Measurements from ENCODE around the gene UVRAG.

The UVRAG gene

GRCh38 chr11:76184551-76184993 lies 369.6 kb downstream of the UVRAG start:
- Histone ChIP-seq H3K27ac (replicated peaks) (no peak overlapping the region), H3K4me3 (replicated peaks; ENCODE audit: insufficient read depth, low read length) (no peak overlapping the region), H3K27me3 (ENCODE audit: insufficient read depth, poor library complexity, severe bottlenecking) (no peaks in the 10 kb centered on the region)
- TF ChIP-seq, protein P1, sequence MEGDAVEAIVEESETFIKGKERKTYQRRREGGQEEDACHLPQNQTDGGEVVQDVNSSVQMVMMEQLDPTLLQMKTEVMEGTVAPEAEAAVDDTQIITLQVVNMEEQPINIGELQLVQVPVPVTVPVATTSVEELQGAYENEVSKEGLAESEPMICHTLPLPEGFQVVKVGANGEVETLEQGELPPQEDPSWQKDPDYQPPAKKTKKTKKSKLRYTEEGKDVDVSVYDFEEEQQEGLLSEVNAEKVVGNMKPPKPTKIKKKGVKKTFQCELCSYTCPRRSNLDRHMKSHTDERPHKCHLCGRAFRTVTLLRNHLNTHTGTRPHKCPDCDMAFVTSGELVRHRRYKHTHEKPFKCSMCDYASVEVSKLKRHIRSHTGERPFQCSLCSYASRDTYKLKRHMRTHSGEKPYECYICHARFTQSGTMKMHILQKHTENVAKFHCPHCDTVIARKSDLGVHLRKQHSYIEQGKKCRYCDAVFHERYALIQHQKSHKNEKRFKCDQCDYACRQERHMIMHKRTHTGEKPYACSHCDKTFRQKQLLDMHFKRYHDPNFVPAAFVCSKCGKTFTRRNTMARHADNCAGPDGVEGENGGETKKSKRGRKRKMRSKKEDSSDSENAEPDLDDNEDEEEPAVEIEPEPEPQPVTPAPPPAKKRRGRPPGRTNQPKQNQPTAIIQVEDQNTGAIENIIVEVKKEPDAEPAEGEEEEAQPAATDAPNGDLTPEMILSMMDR (IDR thresholded peaks at IDR 0.05; ENCODE audit: insufficient read depth, low read length), result no peak
- TF ChIP-seq REST (IDR thresholded peaks at IDR 0.05; ENCODE audit: insufficient replicate concordance, low read depth), result no peak
- TF ChIP-seq SPI1 (IDR thresholded peaks at IDR 0.05; ENCODE audit: borderline replicate concordance, low read depth), result no peak
- TF ChIP-seq POLR2AphosphoS5 (IDR thresholded peaks at IDR 0.05; ENCODE audit: low read depth), result no peak
- DNase-seq (ENCODE audit: low read depth in 1 of 2, low spot score in 1 of 2), result no peak

DNA sequence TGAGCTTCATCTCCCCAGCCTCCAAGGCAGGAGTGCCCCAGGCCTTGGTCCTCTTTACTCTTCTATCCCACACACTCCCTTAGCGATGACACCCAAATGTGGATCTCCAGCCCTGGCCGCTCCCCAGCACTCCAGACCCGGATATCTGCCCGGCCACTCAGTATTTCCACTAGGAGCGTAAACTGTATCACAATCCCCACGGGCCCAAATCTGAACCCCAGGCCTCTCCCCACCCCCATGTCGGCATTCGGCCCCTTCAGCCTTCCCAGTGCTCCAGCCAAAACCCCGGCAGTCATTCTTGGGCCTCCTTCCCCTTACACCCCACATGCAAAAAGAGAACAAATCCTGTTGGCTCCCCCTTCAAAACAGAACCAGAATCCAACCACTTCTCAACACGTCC lies 370.5 kb downstream of the UVRAG start:
- Histone ChIP-seq H3K4me3 (replicated peaks; ENCODE audit: insufficient read depth, low read length) (no peak overlapping the region), H3K27ac (replicated peaks) (no peak overlapping the region), H3K27me3 (ENCODE audit: insufficient read depth, poor library complexity, severe bottlenecking) (no peaks in the 10 kb centered on the region)
- no peak for DNase-seq (ENCODE audit: low read depth in 1 of 2, low spot score in 1 of 2)
- TF ChIP-seq REST (IDR thresholded peaks at IDR 0.05; ENCODE audit: insufficient replicate concordance, low read depth), result no peak
- no peak for TF ChIP-seq GABPA (IDR thresholded peaks at IDR 0.05; ENCODE audit: low read depth)
- no peak for TF ChIP-seq SPI1 (IDR thresholded peaks at IDR 0.05; ENCODE audit: borderline replicate concordance, low read depth)
- no peak for TF ChIP-seq POLR2AphosphoS5 (IDR thresholded peaks at IDR 0.05; ENCODE audit: low read depth)
- TF ChIP-seq, protein P1 (IDR thresholded peaks at IDR 0.05; ENCODE audit: insufficient read depth, low read length), result no peak

GRCh38 chr11:76185931-76186401 lies 371.0 kb downstream of the UVRAG start:
- DNase-seq (ENCODE audit: low read depth in 1 of 2, low spot score in 1 of 2), result no peak
- no peak overlapping the region for H3K27ac ChIP-seq (replicated peaks)
- no peaks in the 10 kb centered on the region for H3K27me3 ChIP-seq (ENCODE audit: insufficient read depth, poor library complexity, severe bottlenecking)
- no peak overlapping the region for H3K4me3 ChIP-seq (replicated peaks; ENCODE audit: insufficient read depth, low read length)
- TF ChIP-seq POLR2AphosphoS5 (IDR thresholded peaks at IDR 0.05; ENCODE audit: low read depth) (no peak), SPI1 (IDR thresholded peaks at IDR 0.05; ENCODE audit: borderline replicate concordance, low read depth) (no peak), GABPA (IDR thresholded peaks at IDR 0.05; ENCODE audit: low read depth) (no peak), REST (IDR thresholded peaks at IDR 0.05; ENCODE audit: insufficient replicate concordance, low read depth) (no peak)
- TF ChIP-seq, protein P1 (IDR thresholded peaks at IDR 0.05; ENCODE audit: insufficient read depth, low read length), result no peak

Data from HL-60 (cell line).